Testis (tissue), 3 donors: Measurements from ENCODE around the gene DOP1B. TPM values are rescaled to one million over a fixed set of nuclear protein-coding genes. Genes with fewer than 3 reads are reported as not detected.

Experiments used
- DNase-seq: peaks from one replicate; pipeline ENCODE4 v3.0.0-alpha.2; 2019
- H3K27ac ChIP-seq, 2 donors: fragments of 200-600 bp; sonication (generic); one replicate each; pipeline ENCODE4 v1.5.1; 2019
- H3K27me3 ChIP-seq: fragments of 200-600 bp; sonication (generic); one replicate; pipeline ENCODE4 v1.5.1; 2019
- H3K36me3 ChIP-seq: fragments of 200-600 bp; sonication (generic); one replicate; pipeline ENCODE4 v1.5.1; 2017; ENCODE audit warnings: low read depth; ENCODE audit errors: missing control alignments
- H3K4me1 ChIP-seq: fragments of 200-600 bp; sonication (generic); one replicate; pipeline ENCODE4 v1.5.1; 2019
- H3K4me3 ChIP-seq, 2 donors: fragments of 200-600 bp; sonication (generic); one replicate each; pipeline ENCODE4 v1.5.1; 2017 to 2019
- H3K9me3 ChIP-seq: fragments of 200-600 bp; sonication (generic); one replicate; pipeline ENCODE4 v1.5.1; 2017
- POLR2A ChIP-seq: fragments of 450-650 bp; IDR thresholded peaks from one replicate; pipeline ENCODE4 v1.6.1; 2017; ENCODE audit warnings: antibody characterized with exemption, mild to moderate bottlenecking, moderate library complexity
- WGBS, 2 donors: methylation state at CpG; one replicate each; pipeline ENCODE4 v1.1.5; 2018; 5-methylcytosine and 5-hydroxymethylcytosine counted together
- intact Hi-C: fragments of 100-400 bp; cut with DNase I; formaldehyde crosslinking; loops from one replicate; pipeline ENCODE4 v1.15.1; 2023; ENCODE audit warnings: low total_unique reads
- polyA plus RNA-seq: library from polyadenylated mRNA; stranded (reverse); fragments of 350-450 nt; fragmentation: Illumina TruSeq; extraction: RNeasy Lipid Tissue Mini Kit (QIAGEN cat#74804); gene quantifications from one replicate; pipeline ENCODE4 v1.2.3, GENCODE V29; 2014; ENCODE audit warnings: low read depth, low replicate concordance; ENCODE audit not compliant: insufficient read depth
- total RNA-seq, 2 donors: library from RNA; depleted of rRNA; stranded (reverse); fragments of >200 nt; gene quantifications; one replicate each; pipeline ENCODE4 v1.2.3, GENCODE V29; 2016
- TF ChIP-seq, protein P1 (sequence below), 3 experiments: fragments of 450-650 bp in 2 of 3; fragments of 200-600 bp in 1 of 3; sonication (generic) in 1 of 3; IDR thresholded peaks; one replicate each; pipeline ENCODE4 v1.5.1; 2016 to 2019; ENCODE audit warnings: antibody characterized with exemption in 3 of 3, mild to moderate bottlenecking in 2 of 3, moderate library complexity in 1 of 3

DOP1B gene
- total and polyA plus RNA-seq, 3 donors from 2014 or later = 9.6 to 24.3 (median 19.1) TPM

DNA sequence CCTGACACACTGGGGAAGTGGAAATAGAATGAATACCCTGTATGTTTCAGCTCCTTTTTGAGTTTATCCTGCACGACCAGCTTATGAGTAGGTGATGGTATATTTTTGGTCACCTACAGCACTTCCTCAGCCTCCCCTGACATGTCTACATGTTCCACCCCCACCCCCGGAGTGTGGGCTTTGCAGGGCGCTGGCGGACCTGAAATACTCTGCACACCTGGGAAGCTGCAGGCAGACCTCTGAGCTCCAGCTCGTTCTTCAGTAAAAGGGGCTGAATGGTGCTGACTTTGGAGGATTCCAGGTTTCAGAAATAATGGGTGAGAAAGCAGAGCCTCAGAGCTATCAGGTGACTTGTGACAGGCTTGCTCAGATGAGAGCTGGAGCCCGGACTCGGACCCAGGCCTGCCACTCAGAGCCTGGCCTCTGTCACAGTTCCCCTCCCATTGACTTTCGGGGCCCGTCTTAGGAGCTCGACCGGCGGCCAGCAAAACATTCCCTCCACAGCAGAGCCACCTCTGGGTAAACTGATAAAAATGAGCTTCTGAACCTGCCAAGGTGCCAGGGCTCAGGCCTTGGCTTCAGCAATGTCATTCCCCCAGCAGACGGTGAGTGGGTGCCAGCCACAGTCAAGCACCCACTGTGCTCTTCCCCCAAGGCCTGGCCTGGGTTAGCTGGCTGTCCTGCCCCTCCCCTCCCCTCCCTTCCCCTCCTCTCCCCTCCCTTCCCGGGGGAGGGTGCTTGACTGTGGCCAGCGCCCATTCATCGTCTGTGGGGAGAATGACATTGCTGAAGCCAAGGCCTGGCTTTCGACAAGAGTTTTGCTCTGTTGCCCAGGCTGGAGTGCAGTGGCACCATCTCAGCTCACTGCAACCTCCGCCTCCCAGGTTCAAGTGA is 30.1 kb downstream of the DOP1B start:
- Histone ChIP-seq H3K27me3 (no peaks in the 10 kb centered on the region), H3K36me3 (no peaks in the 10 kb centered on the region), H3K9me3 (no peaks in the 10 kb centered on the region), H3K4me3 (no peak overlapping the region), H3K4me1 (peaks cover 6% of the 10 kb centered on the region), H3K27ac (no peak overlapping the region)
- DNase-seq = no peak
- TF ChIP-seq, protein P1, sequence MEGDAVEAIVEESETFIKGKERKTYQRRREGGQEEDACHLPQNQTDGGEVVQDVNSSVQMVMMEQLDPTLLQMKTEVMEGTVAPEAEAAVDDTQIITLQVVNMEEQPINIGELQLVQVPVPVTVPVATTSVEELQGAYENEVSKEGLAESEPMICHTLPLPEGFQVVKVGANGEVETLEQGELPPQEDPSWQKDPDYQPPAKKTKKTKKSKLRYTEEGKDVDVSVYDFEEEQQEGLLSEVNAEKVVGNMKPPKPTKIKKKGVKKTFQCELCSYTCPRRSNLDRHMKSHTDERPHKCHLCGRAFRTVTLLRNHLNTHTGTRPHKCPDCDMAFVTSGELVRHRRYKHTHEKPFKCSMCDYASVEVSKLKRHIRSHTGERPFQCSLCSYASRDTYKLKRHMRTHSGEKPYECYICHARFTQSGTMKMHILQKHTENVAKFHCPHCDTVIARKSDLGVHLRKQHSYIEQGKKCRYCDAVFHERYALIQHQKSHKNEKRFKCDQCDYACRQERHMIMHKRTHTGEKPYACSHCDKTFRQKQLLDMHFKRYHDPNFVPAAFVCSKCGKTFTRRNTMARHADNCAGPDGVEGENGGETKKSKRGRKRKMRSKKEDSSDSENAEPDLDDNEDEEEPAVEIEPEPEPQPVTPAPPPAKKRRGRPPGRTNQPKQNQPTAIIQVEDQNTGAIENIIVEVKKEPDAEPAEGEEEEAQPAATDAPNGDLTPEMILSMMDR (IDR thresholded peaks at IDR 0.05) = no peak
- no peak for TF ChIP-seq POLR2A
- 80 to 81% methylated on average over 10 to 18 of the region's 18 CpGs for WGBS, 2 donors
- intact Hi-C loops = no loop called here

DNA sequence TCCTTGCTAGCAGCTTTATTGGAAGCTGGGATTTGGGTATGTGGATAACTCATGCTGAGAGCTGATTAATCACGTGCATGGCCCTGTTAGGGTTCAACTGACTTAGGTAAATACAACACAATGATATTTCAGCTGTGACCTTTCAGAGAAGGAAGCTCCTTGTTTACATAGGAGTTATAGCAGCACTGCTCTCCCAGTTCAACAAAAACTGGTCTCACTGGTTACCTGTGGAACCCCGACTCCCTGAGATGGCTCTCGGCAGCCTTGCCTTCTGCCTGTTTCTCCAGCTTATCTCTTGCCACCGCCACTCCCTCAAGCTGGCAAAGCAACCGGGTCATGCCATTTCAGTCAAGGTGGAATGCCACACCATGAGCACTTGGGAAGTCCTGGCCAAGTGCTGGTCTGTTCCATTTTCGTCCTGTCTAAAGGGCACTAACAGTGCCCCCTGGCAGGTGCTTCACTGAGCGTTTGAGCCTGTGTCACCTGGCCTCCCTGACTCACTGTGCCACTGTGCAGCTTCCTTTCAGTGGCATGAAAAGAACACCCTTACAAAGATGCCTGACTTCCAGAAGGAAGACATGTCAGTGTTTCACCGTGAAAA is 31.6 kb downstream of the DOP1B start:
- 50 to 69% methylated on average over 5 to 8 of the region's 8 CpGs for WGBS, 2 donors
- Histone ChIP-seq H3K4me1 (peaks cover 6% of the 10 kb centered on the region), H3K27ac (no peak overlapping the region)

DNA sequence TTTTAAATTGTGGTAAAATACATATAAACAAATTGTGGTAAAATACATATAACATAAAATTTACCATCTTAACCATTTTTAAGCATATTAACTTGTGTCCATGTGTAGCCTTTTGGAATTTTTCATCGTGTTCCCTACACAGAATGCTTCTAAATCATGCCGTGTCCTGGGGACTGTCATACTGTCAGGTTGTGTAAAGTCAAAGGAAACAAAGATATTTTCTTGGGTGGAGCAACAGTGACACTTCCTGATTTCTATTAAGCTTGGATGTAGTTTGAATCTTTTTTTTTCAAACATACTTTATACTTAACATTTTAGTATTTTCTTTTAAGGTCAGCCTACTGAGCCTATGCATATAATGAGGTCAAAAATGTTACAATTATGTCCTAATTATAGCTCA is 32.3 kb downstream of the DOP1B start:
- no peak for TF ChIP-seq POLR2A
- TF ChIP-seq, protein P1 (IDR thresholded peaks at IDR 0.05) = no peak
- 30 to 44% methylated on average over 2 of the region's 2 CpGs for WGBS, 2 donors
- Histone ChIP-seq H3K27ac (no peak overlapping the region), H3K36me3 (no peaks in the 10 kb centered on the region), H3K4me3 (no peak overlapping the region), H3K4me1 (peaks cover 6% of the 10 kb centered on the region), H3K9me3 (no peaks in the 10 kb centered on the region), H3K27me3 (no peaks in the 10 kb centered on the region)
- DNase-seq = no peak
- intact Hi-C loops = no loop called here

More for the DNA sequence above, 31.6 kb downstream of the DOP1B start:
- intact Hi-C loops = no loop called here
- Histone ChIP-seq H3K36me3 (no peaks in the 10 kb centered on the region), H3K27me3 (no peaks in the 10 kb centered on the region), H3K9me3 (no peaks in the 10 kb centered on the region), H3K4me3 (no peak overlapping the region)
- no peak for DNase-seq
- TF ChIP-seq, protein P1 (IDR thresholded peaks at IDR 0.05) = no peak
- TF ChIP-seq POLR2A = no peak

DNA sequence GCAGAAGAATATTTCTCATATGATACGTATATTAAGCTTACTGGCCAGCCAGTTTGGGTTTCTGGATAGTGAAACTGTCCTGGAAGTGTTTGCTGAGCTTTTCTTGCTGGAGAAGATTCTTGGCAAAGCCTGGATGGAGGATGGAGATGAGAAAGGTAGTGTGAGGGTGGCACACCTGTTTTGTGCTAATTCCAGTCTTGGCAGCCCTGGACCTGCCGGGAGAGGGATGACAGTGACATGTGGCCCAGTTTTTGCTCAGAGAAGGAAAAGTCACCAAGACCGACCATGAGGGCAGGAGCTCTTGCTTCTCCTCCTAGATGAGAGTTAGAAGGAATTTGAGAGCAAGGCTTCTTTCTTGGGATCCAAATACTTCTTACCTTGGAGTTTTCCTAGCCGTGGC is 34.1 kb downstream of the DOP1B start:
- H3K27me3 ChIP-seq = no peaks in the 10 kb centered on the region
- H3K27ac ChIP-seq = no peak overlapping the region
- intact Hi-C loops = no loop called here
- H3K4me3 ChIP-seq = no peak overlapping the region
- DNase-seq = no peak
- H3K9me3 ChIP-seq = no peaks in the 10 kb centered on the region
- WGBS, 2 donors = 91 to 98% methylated on average over 4 of the region's 4 CpGs
- no peaks in the 10 kb centered on the region for H3K36me3 ChIP-seq
- peaks cover 6% of the 10 kb centered on the region for H3K4me1 ChIP-seq
- TF ChIP-seq POLR2A = no peak
- TF ChIP-seq, protein P1 (IDR thresholded peaks at IDR 0.05) = no peak
